ENCODE measurements around the gene BAZ2B. TPM values are rescaled to one million over a fixed set of nuclear protein-coding genes. Genes with fewer than 3 reads are reported as not detected.

The BAZ2B gene
- total RNA-seq, 1 donor from 2014 or later = 67.7 TPM

GRCh38 chr2:159462961-159463360, 153.4 kb downstream of the BAZ2B start:
- no peak for DNase-seq (ENCODE audit: low read depth)

GRCh38 chr2:159462201-159462785, 154.1 kb downstream of the BAZ2B start:
- DNase-seq (ENCODE audit: low read depth) = no peak

- no peak for DNase-seq (ENCODE audit: low read depth)
Observed at GRCh38 chr2:159461076-159461475, 155.3 kb downstream of the BAZ2B start.

- no peak for DNase-seq (ENCODE audit: low read depth)
Observed at GRCh38 chr2:159460227-159460626, 156.1 kb downstream of the BAZ2B start.

GRCh38 chr2:159459279-159459678, 157.1 kb downstream of the BAZ2B start:
- peak; percentile 22 for DNase-seq (ENCODE audit: low read depth)

- DNase-seq (ENCODE audit: low read depth) = no peak
Observed at GRCh38 chr2:159457589-159457988, 158.8 kb downstream of the BAZ2B start.

GRCh38 chr2:159456500-159457426, 159.6 kb downstream of the BAZ2B start:
- no peak for DNase-seq (ENCODE audit: low read depth)

- no peak for DNase-seq (ENCODE audit: low read depth)
Observed at GRCh38 chr2:159455330-159455918, 160.9 kb downstream of the BAZ2B start.

GRCh38 chr2:159454185-159454584, 162.2 kb downstream of the BAZ2B start:
- no peak for DNase-seq (ENCODE audit: low read depth)

- DNase-seq (ENCODE audit: low read depth) = no peak
Observed at GRCh38 chr2:159450180-159450579, 166.2 kb downstream of the BAZ2B start.

GRCh38 chr2:159449504-159450124, 166.7 kb downstream of the BAZ2B start:
- no peak for DNase-seq (ENCODE audit: low read depth)

- DNase-seq (ENCODE audit: low read depth) = no peak
Observed at GRCh38 chr2:159446817-159447216, 169.5 kb downstream of the BAZ2B start.

GRCh38 chr2:159446201-159446600, 170.1 kb downstream of the BAZ2B start:
- no peak for DNase-seq (ENCODE audit: low read depth)

GRCh38 chr2:159445307-159445706, 171.0 kb downstream of the BAZ2B start:
- no peak for DNase-seq (ENCODE audit: low read depth)

GRCh38 chr2:159444754-159445153, 171.6 kb downstream of the BAZ2B start:
- DNase-seq (ENCODE audit: low read depth) = no peak

- DNase-seq (ENCODE audit: low read depth) = no peak
Observed at GRCh38 chr2:159442159-159442852, 174.0 kb downstream of the BAZ2B start.

GRCh38 chr2:159441182-159441581, 175.2 kb downstream of the BAZ2B start:
- peak; percentile 10 for DNase-seq (ENCODE audit: low read depth)

- no peak for DNase-seq (ENCODE audit: low read depth)
Observed at GRCh38 chr2:159439421-159439820, 176.9 kb downstream of the BAZ2B start.

GRCh38 chr2:159438720-159439353, 177.5 kb downstream of the BAZ2B start:
- no peak for DNase-seq (ENCODE audit: low read depth)

GRCh38 chr2:159438284-159438683, 178.1 kb downstream of the BAZ2B start:
- DNase-seq (ENCODE audit: low read depth) = no peak

- no peak for DNase-seq (ENCODE audit: low read depth)
Observed at GRCh38 chr2:159432610-159433009, 183.7 kb downstream of the BAZ2B start.
